ENCODE measurements around the gene ZNF12.

GRCh38 chr7:6646465-6646864 is 60.3 kb downstream of the ZNF12 start:
- TF ChIP-seq REST (IDR thresholded peaks at IDR 0.05; ENCODE audit: low read depth) (no peak), USF1 (IDR thresholded peaks at IDR 0.05) (no peak), CEBPB (IDR thresholded peaks at IDR 0.05) (no peak), EP300 (IDR thresholded peaks at IDR 0.05; ENCODE audit: borderline replicate concordance) (no peak), EGR1 (IDR thresholded peaks at IDR 0.05) (no peak), RAD21 (IDR thresholded peaks at IDR 0.05; ENCODE audit: low read depth) (no peak), ZBTB7A (IDR thresholded peaks at IDR 0.05; ENCODE audit: low read depth) (no peak), YY1 (IDR thresholded peaks at IDR 0.05; ENCODE audit: low read depth) (no peak), MAX (IDR thresholded peaks at IDR 0.05) (no peak), TAF1 (IDR thresholded peaks at IDR 0.05; ENCODE audit: low read depth) (no peak), CREB1 (IDR thresholded peaks at IDR 0.05; ENCODE audit: low read depth) (no peak)

All from Ishikawa (cell line).